NK-92 treated with Interleukin-12 subunit alpha and Interleukin-12 subunit beta, amount 100 ng/mL, for 24 hours (cell line): Measurements from ENCODE around the gene SUPT3H.

ENCODE experiments used
- DNase-seq: peaks from one replicate; lab custom pipeline; 2025; lab: John Stamatoyannopoulos, UW

The SUPT3H gene

DNA sequence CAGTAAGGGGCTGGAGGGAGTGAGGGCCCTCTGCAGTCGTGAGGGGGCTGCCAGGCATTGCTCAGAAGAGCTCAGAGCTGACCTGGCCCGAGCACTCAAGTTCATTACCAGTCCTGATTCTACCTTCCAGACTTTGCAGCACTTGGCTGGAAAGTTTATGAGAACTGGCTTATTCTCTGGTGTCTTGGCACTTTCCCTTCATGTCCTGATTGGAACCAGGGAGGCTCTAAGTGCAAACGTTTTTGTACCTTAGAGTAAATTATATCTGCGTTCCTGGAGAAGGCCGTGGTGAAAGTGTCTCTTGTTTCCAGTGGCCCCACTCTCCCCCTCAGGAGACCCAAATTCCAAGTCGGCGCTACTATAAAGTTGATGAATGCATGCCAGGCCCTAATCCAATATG lies 587.9 kb downstream of the SUPT3H start:
- no peak for DNase-seq

DNA sequence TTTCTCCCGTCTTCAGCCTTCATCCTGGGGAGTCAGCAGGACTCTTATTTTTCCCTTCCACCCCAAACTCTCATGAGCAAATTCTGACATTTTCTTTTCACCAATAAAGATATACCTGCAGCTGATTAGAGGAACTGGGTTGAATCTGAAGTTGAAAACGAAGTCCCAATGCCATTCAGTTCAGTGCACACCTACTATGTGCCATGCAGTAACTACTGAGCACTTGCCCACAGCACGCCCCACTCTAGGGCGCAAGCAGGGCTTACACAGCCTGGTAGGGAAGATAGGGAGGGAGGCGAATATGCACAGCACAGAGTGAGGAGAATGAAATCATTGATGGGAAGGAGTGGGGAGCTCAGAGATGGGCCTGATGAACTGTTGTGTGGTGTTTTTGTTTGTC lies 588.7 kb downstream of the SUPT3H start:
- DNase-seq, result no peak

DNA sequence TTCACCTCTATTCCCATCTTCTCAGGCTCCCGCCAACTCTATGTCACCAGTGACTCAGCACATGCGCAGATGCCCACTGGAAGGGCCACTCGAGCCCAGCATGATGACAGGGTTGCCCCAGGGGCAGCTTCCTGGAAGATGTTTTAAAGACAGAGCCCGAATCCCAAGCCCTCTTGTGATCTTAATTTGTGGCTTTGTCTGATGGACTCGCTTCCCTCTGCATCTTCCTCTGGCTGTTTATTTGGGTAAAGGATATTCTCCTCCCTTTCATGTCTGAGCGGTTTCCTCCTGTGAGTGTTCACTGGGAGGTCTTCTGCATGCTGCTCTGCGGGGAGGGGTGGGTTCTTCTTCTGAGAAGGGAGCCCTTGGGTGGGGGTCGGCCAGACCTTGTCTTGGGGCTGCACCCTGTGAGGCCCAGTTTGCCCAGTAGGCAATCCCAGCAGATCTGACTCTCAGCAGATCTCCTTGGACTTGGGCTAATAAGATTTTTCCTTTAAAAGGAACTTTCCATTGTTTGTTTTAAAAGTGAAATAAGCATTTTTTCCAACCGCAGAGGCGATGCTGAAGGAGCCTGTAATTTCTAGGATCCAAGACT lies 589.2 kb downstream of the SUPT3H start:
- DNase-seq, result no peak

DNA sequence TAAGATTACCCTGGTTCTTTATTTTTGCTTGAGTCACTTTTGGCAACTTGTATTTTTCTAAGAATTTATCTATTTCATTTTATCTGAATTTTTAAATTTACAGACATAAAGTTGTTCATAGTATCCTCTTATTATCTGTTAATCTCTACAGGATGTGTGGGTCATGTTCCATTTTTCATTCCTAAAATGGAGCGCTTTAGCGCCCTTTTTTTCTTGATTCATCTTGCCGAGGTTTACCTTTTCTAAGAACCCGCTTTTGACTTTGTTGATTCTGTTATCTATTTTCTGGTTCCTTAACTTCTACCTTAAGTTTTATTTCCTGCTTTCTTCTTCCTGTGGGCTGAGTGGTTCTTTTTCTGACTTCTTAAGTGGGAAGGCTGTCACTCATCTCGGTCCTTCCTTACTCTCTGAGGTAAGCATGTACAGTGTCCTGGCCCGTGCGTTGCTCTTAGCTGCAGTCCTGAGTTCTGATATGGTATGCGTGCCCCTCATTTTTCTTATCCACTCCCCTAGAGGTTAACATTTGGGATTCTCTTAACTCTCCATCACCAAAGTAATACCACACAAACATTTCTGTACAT lies 590.4 kb downstream of the SUPT3H start:
- DNase-seq, result no peak

DNA sequence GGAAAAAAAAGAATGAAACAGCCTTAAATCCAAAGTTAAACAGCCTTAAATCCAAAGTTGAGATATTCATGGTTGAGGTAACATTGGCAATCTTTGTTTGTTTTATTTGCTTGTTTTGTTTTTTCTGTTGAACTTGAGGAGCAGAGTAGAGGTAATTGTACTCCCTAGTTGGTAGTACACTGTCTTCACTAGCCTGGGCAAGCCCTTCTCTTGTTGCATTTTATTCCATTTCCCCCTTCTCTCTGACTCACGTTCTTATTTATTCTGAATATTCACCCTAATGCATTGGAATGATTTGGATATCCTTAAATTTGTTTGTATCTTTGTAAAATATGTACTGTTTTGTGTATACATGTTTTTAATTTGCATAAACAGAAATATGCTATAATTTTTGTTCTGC lies 592.6 kb downstream of the SUPT3H start:
- DNase-seq, result no peak

DNA sequence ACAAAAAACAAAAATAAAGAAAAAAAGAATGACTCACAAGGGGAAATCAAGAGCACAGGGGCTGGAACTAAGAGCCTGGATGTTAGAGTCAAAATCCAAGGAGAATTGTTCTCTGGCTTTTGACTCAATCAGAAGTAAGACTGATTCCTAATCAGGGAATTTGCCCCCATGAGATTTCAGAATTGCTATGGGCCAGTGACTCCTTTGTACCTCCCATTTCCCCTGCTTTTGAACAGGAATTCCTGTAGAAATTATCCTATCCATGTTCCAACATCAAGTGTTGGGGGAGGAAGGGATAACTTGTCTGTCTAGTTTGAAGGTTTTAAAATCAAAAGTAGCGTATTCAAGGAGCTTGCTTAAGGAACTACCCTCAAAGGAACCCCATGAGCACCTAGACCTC lies 593.5 kb downstream of the SUPT3H start:
- no peak for DNase-seq

DNA sequence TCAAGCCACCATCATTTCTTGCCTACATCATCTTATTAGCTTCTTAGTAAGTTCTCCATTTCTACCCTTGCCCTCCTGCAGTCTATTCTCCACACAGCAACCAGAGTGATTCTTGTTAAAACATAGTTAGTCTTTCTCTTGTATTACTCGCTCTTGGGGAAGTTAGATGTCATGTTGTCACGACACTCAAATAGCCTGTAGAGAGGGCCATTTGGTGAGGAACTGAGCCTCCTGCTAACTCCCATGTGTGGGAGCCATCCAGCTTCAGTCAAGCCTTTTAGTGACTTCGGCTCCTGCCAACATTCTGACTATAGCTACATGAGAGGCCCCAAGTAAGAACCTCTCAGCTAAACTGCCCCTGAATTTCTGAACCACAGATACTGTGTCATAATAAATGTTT lies 594.8 kb downstream of the SUPT3H start:
- DNase-seq, result no peak

DNA sequence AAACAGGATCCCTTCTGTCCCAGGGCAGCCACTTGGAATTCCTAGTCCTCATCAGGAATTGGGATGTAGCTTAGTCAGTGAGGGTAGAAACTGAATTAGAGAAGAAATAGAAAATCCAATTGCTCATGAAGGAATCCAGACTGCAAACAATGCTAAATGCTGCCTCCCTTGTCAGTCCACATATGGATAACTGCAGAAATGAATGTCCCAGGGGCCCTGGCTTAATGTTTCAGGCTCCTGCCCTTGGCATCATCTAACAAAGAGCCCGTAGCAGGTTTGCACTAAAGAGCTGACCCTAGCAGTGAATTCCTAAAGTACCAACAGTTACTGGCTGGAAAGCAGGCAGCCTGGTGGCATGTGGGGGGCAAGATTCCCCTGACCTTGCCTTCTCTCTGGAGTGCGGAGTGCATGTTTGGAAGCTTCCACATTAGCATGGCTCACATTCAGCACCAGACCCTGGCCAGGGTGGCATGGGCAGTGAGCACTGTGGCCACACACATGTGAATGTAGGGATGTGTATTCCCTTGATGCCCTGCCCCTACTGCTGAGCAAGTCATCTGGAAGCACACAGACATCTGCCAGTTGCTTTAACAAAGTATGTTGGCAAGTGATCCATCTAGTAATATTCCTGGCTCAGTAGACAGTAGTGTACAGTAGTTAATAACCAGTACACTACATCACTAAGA lies 595.7 kb downstream of the SUPT3H start:
- no peak for DNase-seq

DNA sequence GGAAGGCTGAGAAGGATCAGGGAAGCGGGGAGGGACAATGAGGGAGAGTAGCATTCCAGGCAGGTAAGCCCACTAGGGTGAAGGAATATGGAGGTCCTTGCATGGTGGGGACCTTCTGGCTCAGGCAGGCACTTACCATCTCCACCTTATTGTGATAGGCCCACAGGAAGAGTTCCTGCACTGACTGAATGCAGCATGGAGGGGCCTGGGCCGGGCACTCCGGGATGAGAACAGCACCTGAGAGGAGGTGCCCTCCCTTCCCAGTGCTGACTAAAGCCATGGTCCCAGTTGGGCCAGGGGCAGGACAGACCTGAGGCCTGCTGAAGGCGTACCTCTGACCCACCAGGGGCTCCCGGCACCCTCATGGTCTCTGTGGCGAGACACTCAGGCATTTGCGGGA lies 597.6 kb downstream of the SUPT3H start:
- DNase-seq, result no peak

DNA sequence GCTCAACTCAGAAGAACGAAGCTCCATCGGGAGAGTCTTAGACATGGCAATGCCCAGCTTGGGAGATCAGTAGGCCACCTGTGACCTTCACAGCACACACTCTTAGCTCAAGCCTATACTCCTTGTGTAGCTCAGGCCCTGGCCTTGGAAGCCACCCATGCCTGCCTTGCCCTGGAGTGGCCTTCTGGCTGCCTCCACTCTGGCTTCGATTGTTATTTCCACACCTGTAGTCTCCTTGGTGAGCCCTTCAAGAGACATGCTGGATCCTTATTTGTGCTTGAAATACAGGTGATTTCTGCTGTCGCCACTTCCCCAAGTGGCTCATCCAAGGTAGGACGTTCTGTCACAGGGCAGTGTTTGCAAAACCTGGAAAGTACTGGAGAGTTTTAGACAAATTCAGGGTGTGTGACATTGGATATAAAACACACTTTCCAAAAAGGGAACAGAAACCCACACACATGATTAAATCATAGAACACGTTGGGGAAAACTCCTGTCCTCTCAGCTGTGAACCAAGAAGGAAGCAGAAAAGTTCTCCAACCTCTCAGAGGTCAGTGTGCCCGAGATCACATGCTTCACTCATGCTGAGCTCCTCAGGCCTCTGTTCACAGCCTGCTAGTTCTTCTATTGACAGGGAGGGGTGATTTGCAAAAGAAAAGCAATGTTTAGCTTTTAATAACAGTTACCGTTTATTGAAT lies 598.5 kb downstream of the SUPT3H start:
- no peak for DNase-seq
